K562 (cell line): ENCODE data around the gene CYRIA. TPM values are rescaled to one million over a fixed set of nuclear protein-coding genes. Genes with fewer than 3 reads are reported as not detected.

ENCODE experiments used
- CHCHD3 ChIP-seq: fragments of 250-450 bp; sonication (Bioruptor Pico); IDR thresholded peaks from 2 replicates; pipeline ENCODE4 v2.1.2; 2022; ENCODE audit warnings: mild to moderate bottlenecking
- CXXC5 ChIP-seq: fragments of 250-450 bp; sonication (Bioruptor Pico); IDR thresholded peaks from 2 replicates; pipeline ENCODE4 v1.8.0; 2022; ENCODE audit warnings: inconsistent platforms, mild to moderate bottlenecking, moderate library complexity
- ERF ChIP-seq: fragments of 450-650 bp; formaldehyde crosslinking; IDR thresholded peaks from 2 replicates; pipeline ENCODE4 v1.4.0; 2020; ENCODE audit warnings: mild to moderate bottlenecking, mixed read lengths
- FUS ChIP-seq: fragments of 200-400 bp; formaldehyde crosslinking; optimal IDR thresholded peaks from 2 replicates; pipeline ENCODE3; 2017; ENCODE audit warnings: low read depth, low read length
- MXI1 ChIP-seq: IDR thresholded peaks from 2 replicates; pipeline ENCODE4 v1.6.1; 2011; ENCODE audit warnings: low read depth, mild to moderate bottlenecking, improper control_type of control experiment, low read length
- NR1H2 ChIP-seq: sonication (generic); formaldehyde crosslinking; IDR thresholded peaks from 2 replicates; pipeline ENCODE4 v1.4.0; 2020; ENCODE audit warnings: mild to moderate bottlenecking, missing genetic modification reagents
- RBFOX2 ChIP-seq: fragments of 200-400 bp; formaldehyde crosslinking; IDR thresholded peaks from 2 replicates; pipeline ENCODE4 v1.6.1; 2017; ENCODE audit warnings: low read depth, mild to moderate bottlenecking, low read length, moderate library complexity
- RFX5 ChIP-seq: IDR thresholded peaks from 2 replicates; pipeline ENCODE4 v1.6.1; 2011; ENCODE audit warnings: low read depth, mild to moderate bottlenecking, improper control_type of control experiment, low read length
- SAFB ChIP-seq: fragments of 200-400 bp; formaldehyde crosslinking; IDR thresholded peaks from 2 replicates; pipeline ENCODE4 v1.6.1; 2017; ENCODE audit warnings: low read depth, low read length, borderline replicate concordance
- SMC3 ChIP-seq: conservative IDR thresholded peaks from 2 replicates; pipeline ENCODE4 v1.6.1; 2011; ENCODE audit warnings: low read depth, low read length, improper control_type of control experiment; ENCODE audit not compliant: insufficient read depth
- TEAD4 ChIP-seq, 2 experiments: sonication (generic) in 1 of 2; formaldehyde crosslinking in 1 of 2; IDR thresholded peaks; 2 replicates each; pipeline versions ENCODE4 v1.6.1 to v1.8.0; 2012 to 2022; ENCODE audit warnings: borderline replicate concordance in 1 of 2, inconsistent platforms in 1 of 2, low read length in 1 of 2, mild to moderate bottlenecking in 1 of 2, missing genetic modification reagents in 1 of 2
- U2AF2 ChIP-seq: fragments of 200-400 bp; formaldehyde crosslinking; optimal IDR thresholded peaks from 2 replicates; pipeline ENCODE3; 2017; ENCODE audit warnings: low read depth, mild to moderate bottlenecking, low read length
- ZNF507 ChIP-seq: conservative IDR thresholded peaks from 2 replicates; pipeline ENCODE4 v1.6.1; 2017; ENCODE audit warnings: missing genetic modification characterization, missing compliant biosample characterization
- polyA plus RNA-seq, 8 experiments: library from polyadenylated mRNA; depleted of rRNA in 4 of 8; stranded (reverse) in 5 of 8; unstranded in 3 of 8; fragments of >200 nt; fragmentation: Nextera tagmentation in 2 of 8; fragmentation: Illumina TruSeq in 1 of 8; extraction: Ambion mirVana in 2 of 8; extraction: Trizol in 1 of 8; gene quantifications; 2 replicates each; pipeline versions ENCODE4 v1.2.1 to v1.2.3, GENCODE V29; 2011 to 2014; ENCODE audit warnings: inconsistent platforms in 1 of 8, missing spikeins in 1 of 8
- total RNA-seq, 7 experiments: library from RNA; depleted of rRNA in 6 of 7; stranded (reverse); fragments of >200 nt in 6 of 7; fragmentation: Illumina TruSeq in 2 of 7; extraction: Trizol in 2 of 7; gene quantifications; 2 replicates each; pipeline versions ENCODE4 v1.2.1 to v1.2.3, GENCODE V29; 2011 to 2021; ENCODE audit warnings: low replicate concordance in 1 of 7
- TF ChIP-seq, protein P1 (sequence below): sonication (generic); formaldehyde crosslinking; IDR thresholded peaks from 2 replicates; pipeline ENCODE4 v1.8.0; 2022; ENCODE audit warnings: mild to moderate bottlenecking, missing genetic modification reagents
- TF ChIP-seq, protein P2 (sequence below): fragments of 450-650 bp; IDR thresholded peaks from 2 replicates; pipeline ENCODE4 v1.6.1; 2016; ENCODE audit warnings: mild to moderate bottlenecking, moderate library complexity

Gene CYRIA
- total and polyA plus RNA-seq, 9 of the 15 experiments (the other 6 are each of a cell fraction or from before 2014, with no cell fraction given) = 0.84 to 5.6 (median 3.0) TPM

DNA sequence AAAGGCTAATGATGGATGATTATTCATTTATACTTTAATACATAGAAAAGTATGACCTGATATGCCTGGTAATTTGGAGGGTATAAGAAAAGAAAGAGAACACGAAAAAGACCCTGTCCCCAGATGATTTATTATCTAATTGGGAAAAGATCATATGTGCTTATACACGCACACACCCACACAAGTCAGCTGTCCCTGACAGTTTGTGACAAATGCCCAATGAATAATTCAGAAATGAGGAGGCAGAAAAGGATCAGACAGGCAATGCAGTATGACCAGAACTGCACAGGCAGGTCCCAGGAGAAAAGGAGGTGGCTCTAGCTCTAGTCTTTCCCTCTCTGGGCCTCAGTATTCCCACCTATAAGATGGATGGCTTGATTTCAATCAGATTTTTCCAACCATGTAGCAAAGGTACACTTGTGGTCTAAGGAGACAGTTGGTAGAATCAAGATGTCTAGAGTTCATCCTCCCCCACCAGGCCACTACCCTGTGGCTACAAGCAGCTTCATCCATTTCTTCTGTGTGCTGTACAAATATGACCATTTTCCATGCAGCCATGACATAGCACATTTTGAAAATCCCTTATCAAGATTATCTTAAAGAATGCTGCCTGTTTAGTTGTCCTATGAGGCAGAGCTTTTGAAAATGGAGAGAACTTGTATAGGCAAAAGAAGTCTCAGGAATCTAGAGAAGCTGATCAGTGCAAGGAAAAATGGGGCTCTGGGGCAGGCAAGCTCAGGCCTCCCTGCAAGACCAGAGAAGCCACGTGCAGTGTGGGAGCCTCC lies 19.7 kb downstream of the CYRIA start (continued):
- TF ChIP-seq, protein P1, sequence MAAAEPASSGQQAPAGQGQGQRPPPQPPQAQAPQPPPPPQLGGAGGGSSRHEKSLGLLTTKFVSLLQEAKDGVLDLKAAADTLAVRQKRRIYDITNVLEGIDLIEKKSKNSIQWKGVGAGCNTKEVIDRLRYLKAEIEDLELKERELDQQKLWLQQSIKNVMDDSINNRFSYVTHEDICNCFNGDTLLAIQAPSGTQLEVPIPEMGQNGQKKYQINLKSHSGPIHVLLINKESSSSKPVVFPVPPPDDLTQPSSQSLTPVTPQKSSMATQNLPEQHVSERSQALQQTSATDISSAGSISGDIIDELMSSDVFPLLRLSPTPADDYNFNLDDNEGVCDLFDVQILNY (CRISPR knock-in tag) = no peak
- TF ChIP-seq RFX5 (no peak), CHCHD3 (CRISPR knock-in tag) (no peak), MXI1 (no peak), TEAD4 (IDR thresholded peaks at IDR 0.05; ENCODE audit: low read length) (peak; percentile 39; the same call in 1 of the 2 replicates), TEAD4 (CRISPR knock-in tag; IDR thresholded peaks at IDR 0.05; ENCODE audit: borderline replicate concordance) (no peak), U2AF2 (no peak), ZNF507 (no peak), ERF (CRISPR knock-in tag) (no peak), SAFB (no peak), FUS (no peak), NR1H2 (CRISPR knock-in tag) (no peak), CXXC5 (CRISPR knock-in tag) (no peak), SMC3 (no peak), RBFOX2 (no peak)
- TF ChIP-seq, protein P2, sequence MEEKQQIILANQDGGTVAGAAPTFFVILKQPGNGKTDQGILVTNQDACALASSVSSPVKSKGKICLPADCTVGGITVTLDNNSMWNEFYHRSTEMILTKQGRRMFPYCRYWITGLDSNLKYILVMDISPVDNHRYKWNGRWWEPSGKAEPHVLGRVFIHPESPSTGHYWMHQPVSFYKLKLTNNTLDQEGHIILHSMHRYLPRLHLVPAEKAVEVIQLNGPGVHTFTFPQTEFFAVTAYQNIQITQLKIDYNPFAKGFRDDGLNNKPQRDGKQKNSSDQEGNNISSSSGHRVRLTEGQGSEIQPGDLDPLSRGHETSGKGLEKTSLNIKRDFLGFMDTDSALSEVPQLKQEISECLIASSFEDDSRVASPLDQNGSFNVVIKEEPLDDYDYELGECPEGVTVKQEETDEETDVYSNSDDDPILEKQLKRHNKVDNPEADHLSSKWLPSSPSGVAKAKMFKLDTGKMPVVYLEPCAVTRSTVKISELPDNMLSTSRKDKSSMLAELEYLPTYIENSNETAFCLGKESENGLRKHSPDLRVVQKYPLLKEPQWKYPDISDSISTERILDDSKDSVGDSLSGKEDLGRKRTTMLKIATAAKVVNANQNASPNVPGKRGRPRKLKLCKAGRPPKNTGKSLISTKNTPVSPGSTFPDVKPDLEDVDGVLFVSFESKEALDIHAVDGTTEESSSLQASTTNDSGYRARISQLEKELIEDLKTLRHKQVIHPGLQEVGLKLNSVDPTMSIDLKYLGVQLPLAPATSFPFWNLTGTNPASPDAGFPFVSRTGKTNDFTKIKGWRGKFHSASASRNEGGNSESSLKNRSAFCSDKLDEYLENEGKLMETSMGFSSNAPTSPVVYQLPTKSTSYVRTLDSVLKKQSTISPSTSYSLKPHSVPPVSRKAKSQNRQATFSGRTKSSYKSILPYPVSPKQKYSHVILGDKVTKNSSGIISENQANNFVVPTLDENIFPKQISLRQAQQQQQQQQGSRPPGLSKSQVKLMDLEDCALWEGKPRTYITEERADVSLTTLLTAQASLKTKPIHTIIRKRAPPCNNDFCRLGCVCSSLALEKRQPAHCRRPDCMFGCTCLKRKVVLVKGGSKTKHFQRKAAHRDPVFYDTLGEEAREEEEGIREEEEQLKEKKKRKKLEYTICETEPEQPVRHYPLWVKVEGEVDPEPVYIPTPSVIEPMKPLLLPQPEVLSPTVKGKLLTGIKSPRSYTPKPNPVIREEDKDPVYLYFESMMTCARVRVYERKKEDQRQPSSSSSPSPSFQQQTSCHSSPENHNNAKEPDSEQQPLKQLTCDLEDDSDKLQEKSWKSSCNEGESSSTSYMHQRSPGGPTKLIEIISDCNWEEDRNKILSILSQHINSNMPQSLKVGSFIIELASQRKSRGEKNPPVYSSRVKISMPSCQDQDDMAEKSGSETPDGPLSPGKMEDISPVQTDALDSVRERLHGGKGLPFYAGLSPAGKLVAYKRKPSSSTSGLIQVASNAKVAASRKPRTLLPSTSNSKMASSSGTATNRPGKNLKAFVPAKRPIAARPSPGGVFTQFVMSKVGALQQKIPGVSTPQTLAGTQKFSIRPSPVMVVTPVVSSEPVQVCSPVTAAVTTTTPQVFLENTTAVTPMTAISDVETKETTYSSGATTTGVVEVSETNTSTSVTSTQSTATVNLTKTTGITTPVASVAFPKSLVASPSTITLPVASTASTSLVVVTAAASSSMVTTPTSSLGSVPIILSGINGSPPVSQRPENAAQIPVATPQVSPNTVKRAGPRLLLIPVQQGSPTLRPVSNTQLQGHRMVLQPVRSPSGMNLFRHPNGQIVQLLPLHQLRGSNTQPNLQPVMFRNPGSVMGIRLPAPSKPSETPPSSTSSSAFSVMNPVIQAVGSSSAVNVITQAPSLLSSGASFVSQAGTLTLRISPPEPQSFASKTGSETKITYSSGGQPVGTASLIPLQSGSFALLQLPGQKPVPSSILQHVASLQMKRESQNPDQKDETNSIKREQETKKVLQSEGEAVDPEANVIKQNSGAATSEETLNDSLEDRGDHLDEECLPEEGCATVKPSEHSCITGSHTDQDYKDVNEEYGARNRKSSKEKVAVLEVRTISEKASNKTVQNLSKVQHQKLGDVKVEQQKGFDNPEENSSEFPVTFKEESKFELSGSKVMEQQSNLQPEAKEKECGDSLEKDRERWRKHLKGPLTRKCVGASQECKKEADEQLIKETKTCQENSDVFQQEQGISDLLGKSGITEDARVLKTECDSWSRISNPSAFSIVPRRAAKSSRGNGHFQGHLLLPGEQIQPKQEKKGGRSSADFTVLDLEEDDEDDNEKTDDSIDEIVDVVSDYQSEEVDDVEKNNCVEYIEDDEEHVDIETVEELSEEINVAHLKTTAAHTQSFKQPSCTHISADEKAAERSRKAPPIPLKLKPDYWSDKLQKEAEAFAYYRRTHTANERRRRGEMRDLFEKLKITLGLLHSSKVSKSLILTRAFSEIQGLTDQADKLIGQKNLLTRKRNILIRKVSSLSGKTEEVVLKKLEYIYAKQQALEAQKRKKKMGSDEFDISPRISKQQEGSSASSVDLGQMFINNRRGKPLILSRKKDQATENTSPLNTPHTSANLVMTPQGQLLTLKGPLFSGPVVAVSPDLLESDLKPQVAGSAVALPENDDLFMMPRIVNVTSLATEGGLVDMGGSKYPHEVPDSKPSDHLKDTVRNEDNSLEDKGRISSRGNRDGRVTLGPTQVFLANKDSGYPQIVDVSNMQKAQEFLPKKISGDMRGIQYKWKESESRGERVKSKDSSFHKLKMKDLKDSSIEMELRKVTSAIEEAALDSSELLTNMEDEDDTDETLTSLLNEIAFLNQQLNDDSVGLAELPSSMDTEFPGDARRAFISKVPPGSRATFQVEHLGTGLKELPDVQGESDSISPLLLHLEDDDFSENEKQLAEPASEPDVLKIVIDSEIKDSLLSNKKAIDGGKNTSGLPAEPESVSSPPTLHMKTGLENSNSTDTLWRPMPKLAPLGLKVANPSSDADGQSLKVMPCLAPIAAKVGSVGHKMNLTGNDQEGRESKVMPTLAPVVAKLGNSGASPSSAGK = peak; percentile 56; the same call in 1 of the 2 replicates
